ENCODE results near the gene PURA. TPM values are rescaled to one million over a fixed set of nuclear protein-coding genes. Genes with fewer than 3 reads are reported as not detected.

PURA gene
- total and polyA plus RNA-seq, 2 of the 4 experiments (the other 2 are of a cell fraction): 3.8 to 5.6 TPM

GRCh38 chr5:140153905-140154304, 40.0 kb downstream of the PURA start:
- Histone ChIP-seq H3K4me3 (ENCODE audit: insufficient read depth, low read depth, low read length) (no peak overlapping the region), H3K14ac (replicated peaks; ENCODE audit: low read depth, low read length) (no peak overlapping the region), H4K20me1 (ENCODE audit: insufficient read depth, low read length) (no peaks in the 10 kb centered on the region; the same call in 1 of the 2 replicates), H3K18ac (ENCODE audit: low read depth, low read length) (no peak overlapping the region), H2BK20ac (ENCODE audit: low read depth, low read length) (no peak overlapping the region), H3K27me3 (ENCODE audit: control insufficient read depth, insufficient read depth, low read length) (no peaks in the 10 kb centered on the region; the same call in 1 of the 2 replicates), H3K9me3 (ENCODE audit: control insufficient read depth, insufficient read depth, low read length) (no peaks in the 10 kb centered on the region), H4K91ac (ENCODE audit: insufficient read depth, low read depth, low read length) (no peak overlapping the region), H3K56ac (ENCODE audit: extremely low read depth, insufficient read depth, low read length) (no peak overlapping the region), H4K5ac (ENCODE audit: low read depth, low read length) (no peak overlapping the region), H2BK15ac (ENCODE audit: low read depth, low read length) (no peak overlapping the region), H4K8ac (ENCODE audit: low read depth in 2 of 2, low read length in 2 of 2) (no peak overlapping the region), H3K4me1 (ENCODE audit: control insufficient read depth, insufficient read depth, low read length) (no peaks in the 10 kb centered on the region), H3K23ac (ENCODE audit: low read depth, low read length) (no peak overlapping the region), H2AK9ac (replicated peaks; ENCODE audit: low read depth, low read length, poor library complexity) (no peak overlapping the region), H2BK5ac (ENCODE audit: low read depth, low read length, poor library complexity, severe bottlenecking) (no peak overlapping the region), H3K9ac (ENCODE audit: low read depth, low read length) (no peak overlapping the region), H3K79me1 (ENCODE audit: low read depth in 1 of 2, low read length in 2 of 2) (peaks cover 3% of the 10 kb centered on the region in 2 experiments; a peak in 2 of 4 replicates), H3K36me3 (ENCODE audit: control insufficient read depth, insufficient read depth, low read length) (no peaks in the 10 kb centered on the region), H3K9me1 (ENCODE audit: insufficient read depth, low read length) (no peaks in the 10 kb centered on the region), H2AFZ (replicated peaks; ENCODE audit: low read length, poor library complexity) (no peak overlapping the region), H3K27ac (ENCODE audit: insufficient read depth, low read length) (no peak overlapping the region), H2AK5ac (ENCODE audit: low read depth, low read length) (no peak overlapping the region), H3K4ac (ENCODE audit: low read depth, low read length) (no peak overlapping the region), H3K4me2 (ENCODE audit: low read depth, low read length) (no peak overlapping the region), H2BK120ac (ENCODE audit: low read depth, low read length) (no peak overlapping the region)
- dilution Hi-C loops (cut with HindIII; ENCODE audit: low sequenced_read_pairs, unreplicated experiment) (no loop called here), in situ Hi-C loops (cut with MboI; ENCODE audit: low sequenced_read_pairs) (no loop called here), intact Hi-C loops (cut with micrococcal nuclease) (no loop called here)
- TF ChIP-seq BHLHE40 (IDR thresholded peaks at IDR 0.05; ENCODE audit: low read depth, low read length) (no peak), RFX5 (IDR thresholded peaks at IDR 0.05; ENCODE audit: low read depth, low read length) (no peak), USF2 (IDR thresholded peaks at IDR 0.05; ENCODE audit: low read depth, low read length) (no peak), MAFK (IDR thresholded peaks at IDR 0.05; ENCODE audit: low read depth, low read length) (no peak), CHD1 (IDR thresholded peaks at IDR 0.05; ENCODE audit: low read depth, low read length) (no peak), MXI1 (IDR thresholded peaks at IDR 0.05; ENCODE audit: borderline replicate concordance, low read depth, low read length) (no peak), RAD21 (IDR thresholded peaks at IDR 0.05; ENCODE audit: low read length) (no peak), MAZ (IDR thresholded peaks at IDR 0.05; ENCODE audit: borderline replicate concordance, low read depth, low read length) (no peak), FOS (IDR thresholded peaks at IDR 0.05; ENCODE audit: low read depth, low read length) (no peak), ELK1 (IDR thresholded peaks at IDR 0.05; ENCODE audit: borderline replicate concordance, low read depth, low read length) (no peak), POLR2A (IDR thresholded peaks at IDR 0.05; ENCODE audit: low read depth, low read length) (no peak), SMC3 (IDR thresholded peaks at IDR 0.05; ENCODE audit: low read depth, low read length) (no peak), CTCF (conservative IDR thresholded peaks at IDR 0.05; ENCODE audit: low read depth, low read length) (no peak), CEBPB (IDR thresholded peaks at IDR 0.05; ENCODE audit: low read depth, low read length) (no peak), RCOR1 (IDR thresholded peaks at IDR 0.05; ENCODE audit: insufficient replicate concordance, low read length) (no peak), NFE2L2 (IDR thresholded peaks at IDR 0.05; ENCODE audit: low read depth, low read length) (no peak)
- POLR2A ChIA-PET (ENCODE audit: unreplicated experiment): no interaction called here
- ATAC-seq (ENCODE audit: low read depth) (no peak), DNase-seq (no peak)
- CTCF ChIA-PET: interaction anchor here (0.7 kb wide), 1 partner anchor 46 kb away, joined by 3 read pairs; no protein-coding TSS in a partner anchor
- 29% methylated on average over 5 of the region's 8 CpGs; no CpG with 5 or more reads in 1 of the 2 experiments for WGBS, 2 experiments (ENCODE audit: extremely low coverage in 2 of 2, insufficient read length in 1 of 2)
- BruUV-seq (replicated peaks): no TSS peak
